Left lobe of liver (tissue), 2 donors: ENCODE results near the gene NLGN1. TPM values are rescaled to one million over a fixed set of nuclear protein-coding genes. Genes with fewer than 3 reads are reported as not detected.

ENCODE experiments used
- ATAC-seq: fragments of 200-7000 bp; cut with Tn5 transposase; one replicate; pipeline ENCODE4 v1.9.1; 2020; ENCODE audit warnings: mild to moderate bottlenecking, moderate library complexity
- DNase-seq: peaks from one replicate; pipeline ENCODE4 v3.0.0-alpha.2; 2020; ENCODE audit warnings: low spot score
- total RNA-seq: library from RNA; stranded (reverse); gene quantifications from one replicate; pipeline ENCODE4 v1.2.1, GENCODE V29; 2021
- donor health status: DM: no; HTN: no; CAD: no; lungs with moderate emphysema.
- donor health status: DM: no; HTN: yes; CAD: no.

NLGN1 gene
- total RNA-seq, 1 donor from 2014 or later: not detected

GRCh38 chr3:173630849-173631248 is 233.3 kb downstream of the NLGN1 start:
- no peak for DNase-seq
- no peak for ATAC-seq

- no peak for ATAC-seq
- DNase-seq: no peak
Observed at GRCh38 chr3:173632945-173633344, 235.4 kb downstream of the NLGN1 start.

GRCh38 chr3:173635826-173636225 is 238.3 kb downstream of the NLGN1 start:
- ATAC-seq (no peak), DNase-seq (no peak)

- no peak for DNase-seq
- ATAC-seq: no peak
Observed at GRCh38 chr3:173639098-173639497, 241.6 kb downstream of the NLGN1 start.

GRCh38 chr3:173641696-173642095 is 244.2 kb downstream of the NLGN1 start:
- ATAC-seq: no peak

GRCh38 chr3:173644086-173645082 is 246.8 kb downstream of the NLGN1 start:
- ATAC-seq: no peak
- no peak for DNase-seq

More at GRCh38 chr3:173641696-173642095, 244.2 kb downstream of the NLGN1 start:
- no peak for DNase-seq

GRCh38 chr3:173650596-173650995 is 253.1 kb downstream of the NLGN1 start:
- ATAC-seq (no peak), DNase-seq (no peak)

GRCh38 chr3:173652093-173652492 is 254.5 kb downstream of the NLGN1 start:
- DNase-seq (no peak), ATAC-seq (no peak)

GRCh38 chr3:173653781-173654180 is 256.2 kb downstream of the NLGN1 start:
- no peak for ATAC-seq
- DNase-seq: no peak

GRCh38 chr3:173659972-173660371 is 262.4 kb downstream of the NLGN1 start:
- ATAC-seq (no peak), DNase-seq (no peak)

GRCh38 chr3:173660645-173661299 is 263.2 kb downstream of the NLGN1 start:
- ATAC-seq: no peak
- no peak for DNase-seq

GRCh38 chr3:173663696-173664111 is 266.2 kb downstream of the NLGN1 start:
- ATAC-seq (no peak), DNase-seq (no peak)

- DNase-seq (no peak), ATAC-seq (no peak)
Observed at GRCh38 chr3:173676094-173676493, 278.6 kb downstream of the NLGN1 start.

- ATAC-seq (no peak), DNase-seq (no peak)
Observed at GRCh38 chr3:173681188-173681678, 283.7 kb downstream of the NLGN1 start.

GRCh38 chr3:173685456-173685855 is 287.9 kb downstream of the NLGN1 start:
- ATAC-seq: no peak

GRCh38 chr3:173688216-173688842 is 290.8 kb downstream of the NLGN1 start:
- DNase-seq: no peak
- no peak for ATAC-seq

More at GRCh38 chr3:173685456-173685855, 287.9 kb downstream of the NLGN1 start:
- no peak for DNase-seq

- ATAC-seq (no peak), DNase-seq (no peak)
Observed at GRCh38 chr3:173690542-173691180, 293.1 kb downstream of the NLGN1 start.

- no peak for DNase-seq
- no peak for ATAC-seq
Observed at GRCh38 chr3:173699353-173699752, 301.8 kb downstream of the NLGN1 start.

- ATAC-seq (no peak), DNase-seq (no peak)
Observed at GRCh38 chr3:173700336-173700735, 302.8 kb downstream of the NLGN1 start.

- DNase-seq (no peak), ATAC-seq (no peak)
Observed at GRCh38 chr3:173702561-173702960, 305.0 kb downstream of the NLGN1 start.

GRCh38 chr3:173703771-173704170 is 306.2 kb downstream of the NLGN1 start:
- ATAC-seq (no peak), DNase-seq (no peak)
